HepG2 (cell line): ENCODE results near the gene CHID1. TPM values are rescaled to one million over a fixed set of nuclear protein-coding genes. Genes with fewer than 3 reads are reported as not detected.

Experiments
- ATAC-seq: fragments of 200-7000 bp; cut with Tn5 transposase; 3 replicates; pipeline ENCODE4 v1.9.1; 2020; ENCODE audit warnings: mild to moderate bottlenecking, moderate library complexity
- BruUV-seq: library from RNA; stranded (reverse); fragments of 400-500 nt; replicated peaks from 2 replicates; lab custom pipeline; 2021; lab: Mats Ljungman, UMichigan
- CTCF ChIA-PET: fragments of 300-600 bp; formaldehyde crosslinking; extraction: SDS; loops from one replicate; lab custom pipeline; 2021; ENCODE audit warnings: low total read pairs, inconsistent platforms, low intra/inter-chr PET ratio; lab: Yijun Ruan, JAX
- POLR2A ChIA-PET: fragments of 350-600 bp; sonication (Branson Sonifier 250); formaldehyde crosslinking; loops from one replicate; lab custom pipeline; 2020; ENCODE audit warnings: antibody characterized with exemption, inconsistent platforms; lab: Yijun Ruan, JAX
- DNase-seq: peaks from one replicate; pipeline ENCODE4 v3.0.0-alpha.2; 2015; ENCODE audit warnings: low spot score
- FAIRE-seq: peaks from 3 replicates; lab custom pipeline; 2011; peaks lifted over from hg19 to GRCh38; lab: Jason Lieb, UNC
- H2AFZ ChIP-seq: one replicate; pipeline ENCODE4 v1.6.1; 2011; ENCODE audit warnings: low read length, inconsistent platforms
- H3K27ac ChIP-seq: fragments of 300-600 bp; 3 replicates; pipeline ENCODE4 v1.8.0; 2011; ENCODE audit warnings: mixed run types, mild to moderate bottlenecking, mixed read lengths, low read length, inconsistent platforms; ENCODE audit not compliant: insufficient read depth; ENCODE audit errors: extremely low read length
- H3K27me3 ChIP-seq, 2 experiments: fragments of 200-600 bp in 1 of 2; 2 replicates in 1 of 2; 3 replicates in 1 of 2; pipeline versions ENCODE4 v1.6.0 to v1.8.0; 2011; ENCODE audit warnings: low read length in 2 of 2, mild to moderate bottlenecking in 2 of 2, moderate library complexity in 2 of 2, inconsistent platforms in 1 of 2; ENCODE audit not compliant: insufficient read depth in 2 of 2, control insufficient read depth in 1 of 2
- H3K36me3 ChIP-seq, 2 experiments: fragments of 200-600 bp in 1 of 2; replicated peaks in 1 of 2; 2 replicates in 1 of 2; 3 replicates in 1 of 2; pipeline versions ENCODE4 v1.5.1 to v1.8.0; 2011; ENCODE audit warnings: low read length in 2 of 2, inconsistent platforms in 1 of 2; ENCODE audit not compliant: insufficient read depth in 2 of 2, control insufficient read depth in 1 of 2
- H3K4me1 ChIP-seq: 2 replicates; pipeline ENCODE4 v1.5.1; 2012; ENCODE audit warnings: low read length, inconsistent platforms; ENCODE audit not compliant: insufficient read depth
- H3K4me2 ChIP-seq: 2 replicates; pipeline ENCODE4 v1.6.0; 2011; ENCODE audit warnings: low read depth, low read length, inconsistent platforms
- H3K4me3 ChIP-seq, 3 experiments: fragments of 200-600 bp in 1 of 3; sonication (generic), shearing (Covaris generic) in 1 of 3; replicated peaks in 1 of 3; 2 replicates each; pipeline ENCODE4 v1.5.1; 2011 to 2016; ENCODE audit warnings: low read length in 3 of 3, inconsistent platforms in 2 of 3, low read depth in 2 of 3, mild to moderate bottlenecking in 2 of 3, control low read depth in 1 of 3, mixed read lengths in 1 of 3; ENCODE audit not compliant: insufficient read depth in 1 of 3
- H3K79me2 ChIP-seq: one replicate; pipeline ENCODE4 v1.6.1; 2011; ENCODE audit warnings: low read length, inconsistent platforms; ENCODE audit not compliant: insufficient read depth
- H3K9ac ChIP-seq: 2 replicates; pipeline ENCODE4 v1.6.0; 2011; ENCODE audit warnings: mild to moderate bottlenecking, low read depth, low read length, inconsistent platforms; ENCODE audit not compliant: insufficient read depth
- H3K9me3 ChIP-seq: 2 replicates; pipeline ENCODE4 v1.5.1; 2012; ENCODE audit warnings: mild to moderate bottlenecking, low read length
- H4K20me1 ChIP-seq: 2 replicates; pipeline ENCODE4 v1.6.0; 2011; ENCODE audit warnings: inconsistent platforms, mild to moderate bottlenecking, low read length, moderate library complexity; ENCODE audit not compliant: insufficient read depth
- AGO1 ChIP-seq: fragments of 200-400 bp; formaldehyde crosslinking; IDR thresholded peaks from 2 replicates; pipeline ENCODE4 v1.6.1; 2017; ENCODE audit warnings: mild to moderate bottlenecking, low read depth, low read length, moderate library complexity; ENCODE audit not compliant: poor library complexity, severe bottlenecking
- KLF16 ChIP-seq, 2 experiments: sonication (generic) in 1 of 2; formaldehyde crosslinking in 1 of 2; IDR thresholded peaks; 2 replicates each; pipeline versions ENCODE4 v1.6.1 to v1.8.0; 2016 to 2023; ENCODE audit warnings: missing genetic modification reagents in 2 of 2, missing compliant biosample characterization in 1 of 2
- MAZ ChIP-seq, 2 experiments: sonication (generic) in 1 of 2; formaldehyde crosslinking in 1 of 2; IDR thresholded peaks; 2 replicates each; pipeline versions ENCODE4 v1.5.0 to v1.6.1; 2012 to 2020; ENCODE audit warnings: low read depth in 2 of 2, mild to moderate bottlenecking in 2 of 2, borderline replicate concordance in 1 of 2, improper control_type of control experiment in 1 of 2, low read length in 1 of 2, missing genetic modification reagents in 1 of 2, moderate library complexity in 1 of 2
- MBD4 ChIP-seq: IDR thresholded peaks from 2 replicates; pipeline ENCODE4 v1.6.1; 2012; ENCODE audit warnings: low read length, inconsistent platforms, borderline replicate concordance
- MYC ChIP-seq: sonication (generic); formaldehyde crosslinking; IDR thresholded peaks from 2 replicates; pipeline ENCODE4 v1.9.0; 2021; ENCODE audit warnings: missing genetic modification reagents, borderline replicate concordance
- RBFOX2 ChIP-seq: fragments of 200-400 bp; formaldehyde crosslinking; IDR thresholded peaks from 2 replicates; pipeline ENCODE4 v1.6.1; 2017; ENCODE audit warnings: low read depth, mild to moderate bottlenecking, low read length
- SRSF1 ChIP-seq: fragments of 200-400 bp; formaldehyde crosslinking; optimal IDR thresholded peaks from 2 replicates; pipeline ENCODE3; 2017; ENCODE audit warnings: mild to moderate bottlenecking, low read depth, low read length, moderate library complexity
- ZNF138 ChIP-seq: sonication (generic); formaldehyde crosslinking; IDR thresholded peaks from 2 replicates; pipeline ENCODE4 v1.5.0; 2020; ENCODE audit warnings: mild to moderate bottlenecking, low read depth, missing genetic modification reagents
- ZNF280D ChIP-seq: sonication (generic); formaldehyde crosslinking; IDR thresholded peaks from 2 replicates; pipeline ENCODE4 v1.5.1; 2020; ENCODE audit warnings: mild to moderate bottlenecking, missing genetic modification reagents
- ZNF569 ChIP-seq: sonication (generic); formaldehyde crosslinking; IDR thresholded peaks from 2 replicates; pipeline ENCODE4 v1.5.0; 2020; ENCODE audit warnings: mild to moderate bottlenecking, missing genetic modification reagents, moderate library complexity, borderline replicate concordance
- ZNF788 ChIP-seq: sonication (generic); formaldehyde crosslinking; IDR thresholded peaks from 2 replicates; pipeline ENCODE4 v1.5.0; 2020; ENCODE audit warnings: mild to moderate bottlenecking, missing genetic modification reagents, borderline replicate concordance
- WGBS: methylation state at CpG from one replicate; pipeline ENCODE4 v1.1.6; 2017; ENCODE audit warnings: low lambda C conversion rate; 5-methylcytosine and 5-hydroxymethylcytosine counted together
- in situ Hi-C: cut with HindIII; loops from 2 replicates; pipeline ENCODE4 v1.10.0; 2017; ENCODE audit warnings: low pct_unique_long_range_greater_than_20kb; ENCODE audit not compliant: extremely low pct_ligation_motif_present
- intact Hi-C: fragments of 100-400 bp; cut with micrococcal nuclease; formaldehyde crosslinking; loops from one replicate; pipeline ENCODE4 v1.10.0; 2022; ENCODE audit not compliant: unreplicated experiment
- polyA plus RNA-seq, 8 experiments: library from polyadenylated mRNA; depleted of rRNA in 3 of 8; stranded (reverse) in 7 of 8; unstranded in 1 of 8; fragments of >200 nt; fragmentation: Illumina TruSeq in 4 of 8; extraction: Trizol in 4 of 8; gene quantifications; 2 replicates each; pipeline versions ENCODE4 v1.2.1 to v1.2.3, GENCODE V29; 2011 to 2016; ENCODE audit warnings: low read depth in 4 of 8, missing spikeins in 1 of 8, mixed read lengths in 1 of 8; ENCODE audit not compliant: insufficient read depth in 1 of 8
- total RNA-seq, 5 experiments: library from RNA; depleted of rRNA; stranded (reverse); fragments of >200 nt; fragmentation: Illumina TruSeq; extraction: Trizol; gene quantifications; 2 replicates each; pipeline ENCODE4 v1.2.3, GENCODE V29; 2016; ENCODE audit warnings: low read depth in 1 of 5

CHID1 gene
- total and polyA plus RNA-seq, 2 of the 13 experiments (the other 11 are each of a cell fraction or from before 2014, with no cell fraction given) = 65.1 to 93.6 TPM

DNA sequence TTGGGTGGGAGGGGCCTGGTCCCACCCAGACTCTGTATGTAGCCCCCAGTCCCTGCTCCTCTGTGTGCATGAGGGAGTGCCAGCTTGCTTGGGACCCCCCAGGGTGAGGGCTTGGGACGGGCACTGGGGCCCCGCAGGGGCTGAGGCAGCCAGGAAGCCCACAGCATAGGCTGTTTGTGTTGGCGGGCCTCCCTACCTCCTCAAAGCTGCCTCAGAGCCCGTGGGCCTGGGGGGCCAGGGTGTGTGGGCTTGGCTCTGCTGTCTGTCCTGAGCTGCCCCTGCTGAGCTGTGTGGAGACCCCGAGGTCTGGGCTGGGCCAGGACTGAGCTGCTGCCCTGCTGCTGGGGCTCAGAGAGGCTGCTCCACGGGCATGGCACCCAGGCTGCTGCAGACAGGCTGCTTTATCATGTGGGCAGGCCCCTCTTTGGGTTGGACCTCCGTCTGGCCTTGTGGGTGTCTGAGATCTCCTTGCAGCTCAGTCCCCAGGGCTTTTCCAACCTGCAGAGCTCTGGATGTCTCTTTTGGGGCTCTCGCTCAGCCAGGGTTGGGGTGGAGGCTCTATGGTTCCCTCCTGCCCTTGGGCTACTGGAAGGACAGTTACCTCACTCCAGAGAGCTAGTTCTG lies 64.6 kb downstream of the CHID1 start:
- no peak overlapping the region for H3K4me3 ChIP-seq
- no peaks in the 10 kb centered on the region; a peak in 2 of 5 replicates for H3K36me3 ChIP-seq
- peak overlapping the region; percentile 85; the same call in 1 of the 2 replicates for H3K4me2 ChIP-seq
- BruUV-seq = no TSS peak
- ChIA-PET POLR2A (interaction anchor here (1.0 to 11.1 kb wide), 2 partner anchors 16 to 27 kb away, joined by 3 to 141 read pairs; partner anchors contain the start of genes CD151, CRACR2B and PNPLA2), CTCF (no interaction called here)
- FAIRE-seq (no peak), ATAC-seq (no peak)
- H3K4me1 ChIP-seq = peaks cover 30% of the 10 kb centered on the region
- no peak overlapping the region for H2AFZ ChIP-seq
- H3K9ac ChIP-seq = no peak overlapping the region
- in situ Hi-C loops = no loop called here
- peaks cover 15% of the 10 kb centered on the region for H3K79me2 ChIP-seq
- H4K20me1 ChIP-seq = peaks cover 8% of the 10 kb centered on the region; the same call in 1 of the 2 replicates
- no peaks in the 10 kb centered on the region for H3K27me3 ChIP-seq
- TF ChIP-seq AGO1 = peak; percentile 17
- TF ChIP-seq ZNF569 = no peak
- TF ChIP-seq, all 625 proteins: peak for 1
- DNase-seq = no peak
- Histone ChIP-seq H3K9me3 (no peaks in the 10 kb centered on the region), H3K27ac (no peak overlapping the region)
- no CpG with 5 or more reads among the region's 8 CpGs for WGBS
- intact Hi-C loops = no loop called here

DNA sequence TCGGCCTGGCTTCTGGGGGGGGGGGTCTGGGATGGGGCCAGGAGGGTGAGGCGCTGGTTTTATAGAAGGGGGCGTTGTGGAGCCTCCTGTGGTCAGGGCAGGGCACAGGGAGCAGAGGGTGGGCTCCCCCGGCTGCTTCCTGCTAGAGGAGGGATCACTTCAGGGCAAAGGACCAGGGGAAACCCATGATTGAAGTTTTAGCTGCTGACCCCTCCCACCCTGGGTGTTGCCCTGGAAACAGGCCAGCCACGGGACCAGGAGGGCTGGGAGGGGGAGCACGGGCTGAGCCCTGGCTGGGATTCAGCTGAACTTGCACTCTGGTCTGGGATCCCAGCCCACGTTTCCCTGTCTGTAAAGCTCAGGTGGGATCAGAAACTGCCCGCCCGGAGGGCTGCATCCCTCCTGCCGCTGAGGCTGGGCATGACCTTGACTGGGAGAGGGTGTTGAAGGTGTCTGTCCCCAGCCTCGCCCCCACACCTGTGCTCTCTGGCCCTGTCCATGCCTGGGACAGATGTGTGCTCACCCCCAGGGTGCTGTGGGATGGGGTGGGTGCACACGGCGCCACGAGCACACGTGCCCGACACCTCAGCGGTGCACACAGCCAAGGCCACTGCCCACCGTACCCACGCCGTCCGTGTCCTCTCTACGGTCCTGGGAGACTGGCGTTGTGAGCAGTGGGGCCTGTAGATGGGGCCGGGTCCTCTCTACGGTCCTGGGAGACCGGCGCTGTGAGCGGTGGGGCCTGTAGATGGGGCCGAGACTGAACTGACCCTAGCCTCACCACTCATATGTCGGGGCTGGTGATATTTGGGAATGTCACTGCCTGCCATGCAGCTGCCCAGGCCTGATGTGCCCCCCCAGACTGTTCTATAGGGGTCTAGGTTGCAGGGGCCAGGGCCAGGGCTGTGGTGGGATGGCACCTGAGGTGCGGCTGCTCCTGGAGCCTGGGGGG lies 65.6 kb downstream of the CHID1 start:
- intact Hi-C loops = loop anchor here (5.0 kb wide), 1 partner anchor 38 kb away; the partner anchor contains the start of genes PIDD1 and RPLP2
- DNase-seq = peak; percentile 88
- TF ChIP-seq MBD4 (no peak), MAZ (IDR thresholded peaks at IDR 0.05; ENCODE audit: borderline replicate concordance, low read depth, low read length) (no peak), MAZ (CRISPR knock-in tag; IDR thresholded peaks at IDR 0.05; ENCODE audit: low read depth) (no peak), SRSF1 (no peak), ZNF280D (CRISPR knock-in tag) (no peak), RBFOX2 (peak; percentile 41; the same call in 1 of the 2 replicates), ZNF138 (CRISPR knock-in tag) (no peak), ZNF788 (CRISPR knock-in tag) (peak; percentile 67; the same call in 1 of the 2 replicates), MYC (CRISPR knock-in tag) (0 out of 2 replicates have a peak, but pooled peaks have one; percentile 44), KLF16 (CRISPR knock-in tag; IDR thresholded peaks at IDR 0.05) (no peak)

More for the DNA sequence above, 65.6 kb downstream of the CHID1 start:
- BruUV-seq = no TSS peak
- WGBS = 37% methylated on average over 20 of the region's 31 CpGs
- CTCF ChIA-PET = no interaction called here
- ATAC-seq (peak; percentile 45), FAIRE-seq (peak; percentile 96)
- Histone ChIP-seq H3K79me2 (peaks cover 25% of the 10 kb centered on the region), H3K4me1 (peaks cover 40% of the 10 kb centered on the region), H3K9me3 (no peaks in the 10 kb centered on the region), H2AFZ (no peak overlapping the region), H3K4me3 (peak overlapping the region; percentile 97 to 100 (median 98); a peak in 5 of 6 replicates), H3K9ac (peak overlapping the region; percentile 92), H3K36me3 (peaks cover 2 to 8% of the 10 kb centered on the region in 2 experiments), H3K27ac (peak overlapping the region; percentile 83), H3K4me2 (peak overlapping the region; percentile 85), H3K27me3 (no peaks in the 10 kb centered on the region), H4K20me1 (peaks cover 15% of the 10 kb centered on the region; the same call in 1 of the 2 replicates)
- in situ Hi-C loops = no loop called here
- POLR2A ChIA-PET = interaction anchor here (0.6 to 11.1 kb wide), 13 partner anchors 12 to 205 kb away, joined by 3 to 141 read pairs (median 4); partner anchors contain the start of genes CD151, CRACR2B, PNPLA2 and RPLP2
